GM21381 (cell line): Measurements from ENCODE around the gene JMJD1C.
A peak's percentile ranks its signal among the peaks of the same experiment; 100 is the strongest.
"Not testable (repeated sequence)": the region's sequence is repeated elsewhere in the genome, so short reads cannot be mapped to it uniquely, and the experiment has no call there.

ENCODE experiments used
- ATAC-seq: cut with Tn5 transposase; IDR thresholded peaks from one replicate; pipeline ENCODE4 v1.9.1; 2021; ENCODE audit warnings: mild to moderate bottlenecking, moderate library complexity; ENCODE audit not compliant: unreplicated experiment

Gene JMJD1C

GRCh38 chr10:63236113-63236935 lies 229.5 kb downstream of the JMJD1C start:
- ATAC-seq, result peak; percentile 88

DNA sequence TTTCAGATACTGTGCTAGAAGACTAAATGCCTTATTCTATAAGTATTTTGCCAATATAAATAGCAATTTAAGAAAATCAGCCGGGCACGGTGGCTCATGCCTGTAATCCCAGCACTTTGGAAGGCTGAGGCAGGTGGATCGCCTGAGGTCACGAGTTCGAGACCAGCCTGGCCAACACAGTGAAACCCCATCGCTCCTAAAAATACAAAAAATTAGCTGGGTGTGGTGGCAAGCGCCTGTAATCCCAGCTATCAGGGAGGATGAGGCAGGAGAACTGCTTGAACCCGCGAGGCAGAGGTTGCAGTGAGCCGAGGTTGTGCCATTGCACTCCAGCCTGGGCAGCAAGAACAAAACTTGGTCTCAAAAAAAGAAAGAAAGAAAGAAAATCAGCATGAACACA lies 230.6 kb downstream of the JMJD1C start:
- not testable (repeated sequence) for ATAC-seq

DNA sequence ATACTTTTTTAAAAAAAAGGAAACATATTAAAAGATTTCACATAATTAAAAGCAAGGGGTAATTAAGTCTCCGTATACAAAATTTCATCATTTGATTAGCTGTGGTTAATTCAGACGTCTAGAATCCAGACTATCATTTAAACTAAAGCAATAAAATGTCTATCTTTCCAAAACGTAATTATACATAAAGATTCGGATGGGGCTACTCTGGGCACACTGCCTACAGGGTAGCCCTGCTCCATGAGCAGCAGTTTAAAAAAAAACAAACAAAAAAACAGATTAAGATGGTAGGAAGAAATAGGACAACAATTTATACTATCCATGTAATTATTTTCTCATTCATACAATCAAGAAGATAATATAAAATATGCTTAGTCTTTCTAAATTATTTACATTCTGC lies 236.6 kb downstream of the JMJD1C start:
- ATAC-seq, result no peak

DNA sequence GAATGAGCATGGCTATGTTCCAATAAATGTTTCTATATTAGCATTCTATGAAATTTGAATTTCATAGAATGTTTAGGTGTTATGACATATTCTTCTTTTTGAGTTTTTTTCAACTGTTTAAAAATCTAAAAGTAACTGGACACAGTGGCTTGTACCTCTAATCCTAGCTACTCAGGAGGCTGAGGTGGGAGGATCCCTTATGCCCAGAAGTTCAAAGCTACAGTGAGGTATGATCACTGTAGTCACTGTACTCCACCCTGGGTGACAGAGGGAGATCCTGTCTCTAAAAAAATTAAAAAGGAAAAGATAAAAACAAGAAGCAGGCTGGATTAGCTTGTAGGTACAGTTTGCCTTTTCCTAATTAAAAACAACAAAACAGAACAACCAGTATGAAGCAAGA lies 237.5 kb downstream of the JMJD1C start:
- ATAC-seq, result no peak

DNA sequence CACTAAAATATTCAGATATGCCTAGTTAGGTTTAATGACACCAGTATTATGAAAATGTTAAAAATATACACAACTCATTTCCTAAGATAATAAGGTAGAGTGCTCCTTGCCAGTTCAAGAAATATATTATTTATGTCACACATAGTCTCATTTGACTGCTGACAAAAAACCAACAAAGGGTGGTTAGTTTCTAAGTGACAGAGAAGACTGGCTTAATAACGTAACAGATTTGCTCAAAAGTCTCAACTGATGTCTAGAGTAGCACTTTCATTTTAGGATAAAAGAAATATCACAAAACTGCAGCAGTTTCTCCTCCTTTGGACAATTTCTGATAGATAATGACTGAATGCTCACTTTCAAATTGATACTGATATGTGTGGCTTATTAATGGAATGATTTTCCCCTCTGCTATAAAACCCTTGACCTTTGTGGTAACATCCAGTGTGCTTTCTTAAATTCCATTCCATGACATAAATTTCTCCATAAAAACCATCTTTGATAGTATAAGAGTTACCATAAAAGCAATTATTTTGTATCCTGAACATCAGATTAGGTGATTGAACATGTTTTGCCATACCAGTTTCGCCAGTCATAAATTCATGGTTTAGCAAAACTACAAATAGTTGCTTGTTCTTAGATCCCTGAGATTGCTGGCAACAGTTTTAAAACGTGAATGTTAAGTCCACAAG lies 238.4 kb downstream of the JMJD1C start:
- ATAC-seq, result no peak

DNA sequence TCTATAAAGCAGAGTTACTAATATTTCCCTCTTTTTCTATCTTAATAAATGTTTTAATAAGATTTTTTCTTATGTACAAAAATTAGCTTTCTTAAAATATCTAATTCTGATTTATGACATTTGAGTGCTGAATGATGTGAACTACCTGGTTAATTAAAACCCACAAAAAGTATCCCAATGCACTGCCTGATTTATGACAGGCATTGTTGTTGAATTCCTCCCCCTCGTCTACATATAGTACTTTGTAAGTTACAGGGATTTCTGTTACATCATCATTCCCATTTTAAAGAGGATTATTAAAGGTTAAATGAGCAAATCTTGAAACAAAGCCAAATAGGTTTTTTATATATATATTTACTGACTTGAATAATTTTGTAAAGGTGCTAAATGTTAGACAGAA lies 241.5 kb downstream of the JMJD1C start:
- no peak for ATAC-seq

DNA sequence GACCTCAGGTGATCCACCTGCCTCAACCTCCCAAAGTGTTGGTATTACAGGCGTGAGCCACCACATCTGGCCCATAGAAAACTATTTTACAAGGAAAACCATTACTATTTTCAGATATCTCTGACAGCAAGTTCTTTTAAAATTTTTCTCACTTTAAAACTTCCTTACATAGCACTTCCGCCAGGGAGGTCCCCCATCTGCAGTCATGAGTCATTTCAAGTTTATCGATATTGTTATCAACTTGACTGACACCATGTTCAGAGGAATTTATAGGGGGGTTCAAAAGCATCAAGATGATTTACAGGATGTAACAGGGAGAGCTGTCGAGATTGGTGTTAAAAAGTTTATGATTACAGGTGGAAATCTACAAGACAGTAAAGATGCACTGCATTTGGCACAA lies 243.8 kb downstream of the JMJD1C start:
- no peak for ATAC-seq

DNA sequence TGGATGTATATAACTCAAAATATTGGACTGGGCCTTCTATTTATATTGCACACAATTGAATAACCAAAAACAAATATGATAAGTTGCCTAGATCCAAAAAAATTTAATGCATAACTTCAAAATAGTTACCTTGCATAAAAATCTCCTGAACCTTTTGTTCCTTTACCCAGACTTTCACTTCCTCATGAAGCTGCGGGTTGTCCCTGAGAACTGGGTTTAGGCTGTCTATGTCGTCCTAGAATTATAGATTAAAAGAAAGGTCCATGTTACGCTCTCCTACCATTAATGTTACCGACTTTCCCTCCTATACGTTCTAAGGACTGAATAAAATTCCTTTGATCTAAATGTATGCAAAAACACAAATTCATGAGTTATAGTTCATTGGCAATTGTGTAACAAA lies 246.0 kb downstream of the JMJD1C start:
- no peak for ATAC-seq

DNA sequence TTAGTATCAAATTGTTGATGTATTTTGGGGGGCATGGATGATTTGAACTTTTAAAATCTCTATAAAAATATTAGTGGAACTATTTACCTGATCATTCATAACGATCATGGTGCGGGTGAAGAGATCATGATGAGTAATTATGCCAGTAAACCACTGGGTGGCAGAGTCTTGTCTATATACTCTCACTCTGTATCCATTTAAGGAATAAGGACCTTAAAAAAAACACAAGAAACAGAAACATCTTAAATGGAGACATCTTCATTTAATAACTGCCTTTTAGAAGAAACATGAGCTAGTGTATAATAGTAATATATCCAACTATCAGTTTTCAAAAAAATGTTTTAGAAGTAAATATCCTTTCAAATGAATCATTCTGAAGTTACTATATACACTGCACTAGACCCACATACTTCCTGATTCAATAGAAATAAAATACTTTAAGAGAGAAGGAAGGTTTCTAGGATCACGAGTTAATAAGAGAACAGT lies 248.6 kb downstream of the JMJD1C start:
- peak; percentile 70 for ATAC-seq

DNA sequence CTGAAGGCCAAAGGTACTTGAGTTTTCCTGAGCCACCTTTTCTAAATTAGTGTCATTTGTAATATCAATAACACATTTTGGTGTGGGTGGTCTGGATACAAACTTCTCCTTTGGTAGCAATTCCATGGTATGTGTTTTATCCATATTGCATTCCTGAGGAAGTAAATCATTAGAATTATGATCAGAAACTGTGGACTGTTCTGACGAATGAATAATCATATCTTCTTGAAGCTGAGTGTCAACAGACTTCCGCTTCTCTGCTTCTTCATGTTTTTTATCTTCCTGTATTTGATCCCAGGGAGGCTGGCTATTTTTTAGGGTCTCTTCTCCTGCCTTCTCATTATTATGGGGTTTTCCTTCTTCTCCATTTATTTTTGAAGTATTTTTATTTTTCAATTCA lies 251.2 kb downstream of the JMJD1C start:
- ATAC-seq, result no peak

- ATAC-seq, result no peak
These were observed 252.3 kb downstream of the JMJD1C start for GRCh38 chr10:63213489-63213888.

DNA sequence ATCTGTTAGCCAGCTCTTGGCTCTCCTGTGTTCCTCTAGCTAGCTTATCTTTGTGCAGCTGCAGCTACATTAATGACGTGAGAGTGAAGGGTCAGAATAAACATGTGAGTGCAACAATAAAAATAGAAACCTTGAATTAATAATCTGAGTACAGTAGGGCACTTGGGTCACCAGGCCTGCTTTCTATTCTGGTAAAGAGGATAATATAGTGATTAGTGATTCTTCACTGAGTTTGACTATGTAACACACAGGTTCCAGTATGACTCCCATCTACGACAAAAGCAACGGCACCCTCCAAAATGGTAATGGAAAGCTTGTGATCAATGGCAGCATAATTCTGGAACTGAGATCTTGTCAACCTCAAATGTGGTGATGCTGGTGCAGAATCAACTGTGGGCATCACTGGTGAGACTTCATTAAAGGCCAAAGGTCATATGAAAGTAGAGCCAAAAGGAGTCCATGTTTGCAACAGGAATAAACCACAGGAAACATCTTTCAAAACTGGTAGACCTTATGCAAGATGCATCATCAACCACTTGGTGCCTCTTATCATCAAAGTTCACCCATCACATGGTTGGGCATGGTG lies 255.1 kb downstream of the JMJD1C start:
- peak; percentile 39 for ATAC-seq

GRCh38 chr10:63209705-63210104 lies 256.1 kb downstream of the JMJD1C start:
- no peak for ATAC-seq

- no peak for ATAC-seq
These were observed 256.8 kb downstream of the JMJD1C start for GRCh38 chr10:63208986-63209385.

DNA sequence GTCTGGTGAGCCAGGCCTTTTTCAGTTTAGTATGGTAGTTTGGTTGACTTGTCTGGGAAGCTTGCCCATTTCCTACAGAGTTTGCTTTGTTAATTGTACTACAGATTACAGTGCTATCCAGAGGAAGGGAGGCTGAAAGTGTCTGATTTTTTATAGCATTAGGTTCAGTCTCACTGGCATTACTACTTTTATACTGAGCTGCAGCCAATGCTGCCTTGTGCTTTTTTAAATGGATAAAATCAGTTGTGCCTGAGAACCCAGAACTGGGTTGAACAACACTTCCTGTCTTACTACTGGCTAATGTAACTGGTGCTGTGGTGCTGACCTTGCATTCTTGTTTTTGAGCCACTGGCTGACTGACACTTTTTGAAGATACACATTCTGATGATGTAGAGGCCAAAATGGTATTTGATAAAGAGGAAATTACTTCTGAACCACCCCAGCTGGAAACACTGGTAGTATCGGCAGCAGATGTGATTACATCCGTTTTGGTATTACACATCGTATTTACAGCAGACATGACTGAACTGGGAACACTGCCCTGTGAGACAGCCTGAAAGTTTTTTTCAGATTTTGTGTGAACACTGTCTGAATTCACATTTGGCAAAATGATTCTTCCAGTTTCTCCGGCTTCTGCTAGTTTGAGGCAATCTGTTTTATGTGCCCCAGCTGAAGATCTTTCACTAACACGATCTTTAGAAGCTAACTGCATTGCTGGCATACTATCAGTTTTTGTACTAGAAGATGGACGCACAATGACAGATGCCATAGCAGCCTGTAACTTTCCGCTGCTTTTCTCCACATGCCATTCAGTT lies 258.6 kb downstream of the JMJD1C start:
- no peak for ATAC-seq

- no peak for ATAC-seq
These were observed 259.2 kb downstream of the JMJD1C start for GRCh38 chr10:63206576-63206975.

DNA sequence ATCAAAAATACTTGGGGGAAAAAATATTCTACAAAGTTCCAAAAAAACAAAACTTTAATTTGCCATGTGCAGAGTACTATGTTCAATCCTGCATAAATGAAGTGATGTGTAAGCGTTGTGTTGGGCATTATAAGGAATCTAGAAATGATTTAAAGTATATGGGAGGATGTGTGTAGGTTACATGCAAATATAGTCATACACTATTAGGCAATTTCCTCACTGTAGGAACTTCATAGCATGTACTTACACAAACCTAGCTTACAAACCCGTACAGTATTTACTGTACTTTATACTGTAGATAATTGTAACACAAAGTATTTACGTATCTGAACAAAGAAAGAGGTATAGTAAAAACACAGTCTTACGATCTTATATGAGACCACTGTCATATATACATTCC lies 260.4 kb downstream of the JMJD1C start:
- no peak for ATAC-seq

- ATAC-seq, result peak; percentile 32
These were observed 260.9 kb downstream of the JMJD1C start for GRCh38 chr10:63204667-63205391.

GRCh38 chr10:63201118-63201517 lies 264.7 kb downstream of the JMJD1C start:
- no peak for ATAC-seq

DNA sequence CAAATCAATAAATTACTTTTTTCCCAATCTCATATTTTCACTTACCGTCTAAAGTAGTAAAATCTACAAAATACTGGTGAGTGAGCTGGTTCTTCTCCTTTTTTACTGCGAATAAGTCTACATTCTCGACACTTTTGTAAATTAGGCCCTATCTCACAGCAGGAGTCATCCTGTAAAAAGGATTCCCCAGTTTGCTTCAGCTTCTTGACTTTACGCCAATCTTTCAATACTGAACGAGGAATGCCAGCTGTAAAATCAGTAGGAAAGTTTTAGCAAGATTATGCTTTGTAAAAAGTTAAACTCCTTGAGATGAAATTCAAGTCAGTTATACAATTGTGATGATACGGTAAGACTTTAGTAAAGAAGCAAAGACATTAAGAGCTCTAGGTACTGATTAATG lies 265.3 kb downstream of the JMJD1C start:
- ATAC-seq, result no peak
